AML-193 (cell line): ENCODE results near the gene VRK3.
"Not testable (repeated sequence)": the region's sequence is repeated elsewhere in the genome, so short reads cannot be mapped to it uniquely, and the experiment has no call there.

Experiments
- DNase-seq, 2 experiments: peaks; one replicate each; lab custom pipeline; 2025; lab: John Stamatoyannopoulos, UW

VRK3 gene, protein sequence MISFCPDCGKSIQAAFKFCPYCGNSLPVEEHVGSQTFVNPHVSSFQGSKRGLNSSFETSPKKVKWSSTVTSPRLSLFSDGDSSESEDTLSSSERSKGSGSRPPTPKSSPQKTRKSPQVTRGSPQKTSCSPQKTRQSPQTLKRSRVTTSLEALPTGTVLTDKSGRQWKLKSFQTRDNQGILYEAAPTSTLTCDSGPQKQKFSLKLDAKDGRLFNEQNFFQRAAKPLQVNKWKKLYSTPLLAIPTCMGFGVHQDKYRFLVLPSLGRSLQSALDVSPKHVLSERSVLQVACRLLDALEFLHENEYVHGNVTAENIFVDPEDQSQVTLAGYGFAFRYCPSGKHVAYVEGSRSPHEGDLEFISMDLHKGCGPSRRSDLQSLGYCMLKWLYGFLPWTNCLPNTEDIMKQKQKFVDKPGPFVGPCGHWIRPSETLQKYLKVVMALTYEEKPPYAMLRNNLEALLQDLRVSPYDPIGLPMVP

DNA sequence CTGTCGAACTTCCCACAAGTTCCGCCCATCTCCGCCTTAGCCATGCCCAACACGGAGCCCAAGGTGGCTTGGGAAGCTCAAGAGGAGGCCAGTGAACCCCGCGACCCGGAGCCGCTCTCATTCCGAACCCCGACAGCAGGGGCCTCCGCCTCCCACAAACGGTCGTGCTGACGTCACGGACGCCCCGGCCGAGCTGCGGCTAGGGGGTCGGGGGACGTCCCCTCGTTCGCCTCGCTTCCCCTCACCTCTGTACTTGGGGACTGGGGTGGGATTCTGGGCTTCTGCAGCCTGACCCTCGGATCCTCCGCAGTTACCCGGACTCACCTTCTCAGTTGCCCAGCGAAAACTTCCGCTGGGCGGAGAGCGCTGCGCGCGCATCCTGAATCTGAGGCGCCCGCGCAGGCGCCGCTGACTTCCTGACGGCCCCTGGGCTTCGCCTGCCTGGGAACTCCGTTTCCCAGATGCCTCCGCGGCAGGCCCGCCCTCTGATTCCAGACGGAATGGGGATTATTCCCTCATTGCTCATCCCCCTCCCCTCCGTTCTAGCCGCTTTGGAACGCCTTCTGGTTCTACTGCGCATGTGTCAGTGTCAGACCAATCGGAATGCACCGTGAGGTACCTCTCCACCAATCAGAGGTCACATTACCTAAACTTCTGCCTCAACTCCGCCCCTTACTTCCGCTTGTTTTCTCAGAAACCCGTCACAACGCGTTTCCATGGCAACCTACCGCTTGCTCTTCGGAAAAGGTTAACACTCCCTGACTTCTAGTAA is at the start of gene VRK3:
Gene VRK3, minus strand, starts transcription at position 351 of the 772 bp plus-strand sequence. CDS start 9,210 bp downstream, outside the sequence.
- peak; percentile 99 for DNase-seq

DNA sequence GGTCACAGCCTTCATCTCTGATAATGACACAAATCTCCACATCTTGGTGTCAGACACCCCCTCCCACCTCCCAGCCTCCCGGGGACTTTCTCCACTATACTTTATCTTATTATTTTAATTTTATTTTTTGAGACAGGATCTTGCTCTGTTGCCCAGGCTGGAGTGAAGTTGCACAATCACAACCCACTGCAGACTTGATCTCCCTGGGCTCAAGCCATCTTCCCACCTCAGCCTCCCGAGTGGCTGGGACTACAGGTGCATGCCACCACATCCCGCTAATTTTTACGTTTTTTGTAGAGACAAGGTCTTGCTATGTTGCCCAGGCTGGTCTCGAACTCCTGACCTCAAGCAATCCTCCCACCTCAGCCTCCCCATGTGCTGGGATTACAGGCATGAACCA is 43.2 kb upstream of the VRK3 start:
- DNase-seq = not testable (repeated sequence)

DNA sequence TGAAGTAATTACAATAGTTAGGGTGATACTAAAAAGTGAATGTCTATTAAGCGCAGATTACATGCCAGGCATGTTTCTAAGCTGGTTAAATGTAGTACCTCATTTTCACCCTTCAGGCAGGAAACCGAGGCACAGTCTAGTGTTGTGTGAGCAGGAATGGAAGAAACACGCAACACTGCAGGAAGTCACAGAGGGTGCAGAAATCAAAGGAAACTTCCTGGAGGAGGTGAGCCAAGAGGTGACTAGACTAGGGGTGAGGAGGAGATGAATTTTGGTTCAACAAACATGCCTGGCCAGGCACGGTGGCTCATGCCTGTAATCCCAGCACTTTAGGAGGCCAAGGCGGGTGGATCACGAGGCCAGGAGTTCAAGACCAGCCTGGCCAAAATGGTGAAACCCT is 42.4 kb upstream of the VRK3 start:
- DNase-seq = no peak

DNA sequence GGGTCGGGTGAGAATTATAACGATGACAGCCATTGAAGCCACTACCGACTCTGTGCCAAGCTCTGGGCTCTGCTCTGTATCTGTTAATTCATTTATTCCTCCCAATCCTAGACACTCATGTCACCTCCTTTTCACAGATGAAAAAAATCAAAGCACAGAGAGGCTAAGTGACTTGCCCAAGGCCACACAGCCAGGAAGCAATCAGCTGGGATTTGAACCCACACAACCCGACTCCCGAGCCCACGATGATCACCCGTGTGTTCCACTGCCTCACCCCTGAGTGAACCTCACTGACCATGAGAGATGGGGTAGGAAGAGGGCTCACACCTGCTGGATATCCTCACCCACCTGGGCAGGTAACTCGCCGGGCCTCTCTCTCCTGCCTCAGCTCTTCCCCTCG is 40.8 kb upstream of the VRK3 start:
- DNase-seq = no peak

DNA sequence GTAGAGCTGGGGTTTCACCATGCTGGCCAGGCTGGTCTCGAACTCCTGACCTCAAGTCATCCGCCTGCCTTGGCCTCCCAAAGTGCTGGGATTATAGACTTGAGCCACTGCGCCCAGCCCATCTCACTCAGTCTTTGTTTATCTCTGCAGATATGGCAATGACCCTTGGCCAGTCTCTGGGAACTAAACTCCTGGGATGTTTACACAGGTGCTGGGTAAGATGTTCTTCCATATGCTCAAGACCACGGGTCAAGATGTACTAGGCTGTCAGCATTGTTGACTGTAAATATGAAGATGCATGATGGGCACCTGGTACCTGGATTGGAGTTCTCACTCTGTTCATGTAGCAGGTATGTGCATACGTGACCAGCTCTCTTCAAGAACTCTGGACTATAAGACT is 36.5 kb upstream of the VRK3 start:
- no peak for DNase-seq

DNA sequence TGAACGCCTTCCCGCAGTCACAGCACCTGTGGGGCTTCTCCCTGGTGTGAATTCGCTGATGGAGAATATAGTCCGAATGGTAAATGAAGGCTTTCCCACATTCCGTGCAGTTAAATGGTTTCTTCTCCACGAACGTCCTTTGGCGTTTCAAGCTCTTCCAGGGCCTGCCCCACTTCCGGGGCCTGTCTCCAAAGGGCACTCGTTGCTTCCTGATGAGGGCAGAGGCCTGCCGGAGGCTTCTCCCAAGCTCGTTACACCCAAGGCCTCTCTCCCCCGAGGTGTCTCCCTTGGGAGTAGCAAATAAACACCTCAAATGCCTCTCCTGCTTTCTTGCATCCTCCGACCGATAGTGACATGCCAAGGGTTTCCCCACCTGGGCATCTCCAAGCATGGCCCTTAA is 34.9 kb upstream of the VRK3 start:
- no peak for DNase-seq

DNA sequence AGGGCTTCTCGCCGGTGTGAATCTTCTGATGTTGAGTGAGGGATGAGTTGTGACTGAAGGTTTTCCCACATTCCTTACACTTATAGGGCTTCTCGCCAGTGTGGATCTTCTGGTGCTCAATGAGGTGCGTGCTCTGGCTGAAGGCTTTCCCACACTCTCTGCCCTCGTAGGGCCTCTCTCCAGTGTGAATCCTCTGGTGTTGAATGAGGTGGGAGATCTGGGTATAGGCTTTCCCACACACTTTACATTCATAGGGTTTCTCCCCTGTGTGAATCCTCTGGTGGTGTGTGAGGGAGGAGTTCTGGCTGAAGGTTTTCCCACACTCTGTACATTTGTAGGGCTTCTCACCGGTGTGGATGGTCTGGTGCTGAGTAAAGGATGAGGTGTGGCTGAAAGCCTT is 33.9 kb upstream of the VRK3 start:
- DNase-seq = no peak

DNA sequence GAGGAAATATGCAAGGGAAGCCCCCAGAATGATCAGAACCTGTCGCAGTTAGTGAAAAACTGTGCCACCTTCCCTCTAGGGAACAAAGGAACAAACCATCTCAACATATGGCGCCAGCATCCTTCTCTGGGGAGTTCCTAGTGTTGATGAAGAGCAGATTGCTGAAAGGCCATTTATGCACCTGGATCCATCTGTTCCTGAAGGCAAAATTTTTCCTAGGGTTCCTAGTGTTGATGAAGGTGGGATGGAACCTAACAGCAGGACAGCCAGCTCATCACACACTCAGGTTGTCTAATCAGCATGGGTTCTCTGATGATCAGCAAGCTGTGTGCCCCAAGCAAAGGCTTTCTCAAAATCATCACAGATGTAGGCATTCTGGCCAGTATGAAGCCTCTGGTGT is 33.3 kb upstream of the VRK3 start:
- no peak for DNase-seq

DNA sequence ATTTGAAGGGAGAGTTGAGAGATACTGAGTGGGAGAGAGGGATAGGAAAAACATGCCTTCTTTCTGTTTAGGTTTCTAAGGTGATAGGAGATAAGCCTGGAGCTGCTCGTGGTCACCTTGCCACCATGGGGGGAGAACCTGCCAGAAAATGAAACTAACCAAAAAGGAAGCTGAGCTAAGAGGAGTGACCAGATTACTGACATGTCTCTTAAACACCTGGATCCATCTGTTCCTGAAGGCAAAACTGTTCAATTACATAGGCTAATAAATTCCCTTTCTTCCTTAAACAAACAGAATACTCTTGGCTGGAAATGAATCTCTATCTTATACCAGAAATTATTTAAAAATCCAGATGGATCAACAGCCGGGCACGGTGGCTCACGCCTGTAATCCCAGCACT is 27.9 kb upstream of the VRK3 start:
- DNase-seq = no peak

DNA sequence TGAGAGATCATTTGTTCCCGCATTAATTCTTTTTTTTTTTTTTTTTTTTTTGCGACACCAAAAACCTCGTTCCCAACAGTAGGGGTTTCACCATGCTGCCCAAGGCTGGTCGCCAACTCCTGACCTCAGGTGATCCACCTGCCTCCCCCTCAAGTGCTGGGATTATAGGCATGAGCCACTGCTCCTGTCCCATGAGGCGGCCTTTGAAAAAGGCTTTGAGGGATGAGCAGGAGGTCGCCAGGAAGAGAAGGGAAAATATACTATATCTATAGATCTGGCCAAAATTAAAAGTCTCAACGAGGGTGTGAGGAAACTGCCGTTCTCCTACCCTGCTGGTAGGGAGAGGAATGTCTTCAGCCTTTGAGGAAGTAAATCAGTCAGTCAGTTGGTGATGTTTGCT is 26.8 kb upstream of the VRK3 start:
- DNase-seq = no peak

DNA sequence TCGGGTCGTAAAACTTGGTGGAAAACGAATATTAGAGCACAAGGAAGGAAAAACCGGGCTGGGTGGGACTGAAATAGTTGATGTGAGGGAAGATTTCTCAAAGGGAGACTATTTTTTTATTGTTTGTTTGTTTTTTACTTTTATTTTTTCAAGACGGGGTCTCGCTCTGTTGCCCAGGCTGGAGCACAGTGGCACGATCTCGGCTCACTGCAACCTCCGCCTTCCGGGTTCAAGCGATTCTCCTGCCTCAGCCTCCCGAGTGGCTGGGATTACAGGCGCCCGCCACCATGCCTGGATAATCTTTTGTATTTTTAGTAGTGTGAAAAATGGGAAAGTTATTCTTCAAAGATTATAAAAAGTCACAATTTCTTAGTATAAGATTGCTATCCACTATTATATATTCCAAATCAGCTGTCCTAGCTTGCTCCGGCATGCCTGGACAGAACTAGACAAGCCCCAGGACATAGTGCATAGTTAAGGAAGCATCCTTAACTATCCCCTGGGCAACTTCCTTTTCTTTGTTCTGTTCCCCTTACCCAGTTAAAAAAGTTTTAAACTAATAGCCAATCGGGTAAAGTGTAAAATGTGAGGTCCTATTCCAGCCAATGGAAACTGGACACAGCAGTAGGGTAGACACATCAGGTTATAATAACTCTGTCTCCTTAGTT is 26.2 kb upstream of the VRK3 start:
- DNase-seq = not testable (repeated sequence)

DNA sequence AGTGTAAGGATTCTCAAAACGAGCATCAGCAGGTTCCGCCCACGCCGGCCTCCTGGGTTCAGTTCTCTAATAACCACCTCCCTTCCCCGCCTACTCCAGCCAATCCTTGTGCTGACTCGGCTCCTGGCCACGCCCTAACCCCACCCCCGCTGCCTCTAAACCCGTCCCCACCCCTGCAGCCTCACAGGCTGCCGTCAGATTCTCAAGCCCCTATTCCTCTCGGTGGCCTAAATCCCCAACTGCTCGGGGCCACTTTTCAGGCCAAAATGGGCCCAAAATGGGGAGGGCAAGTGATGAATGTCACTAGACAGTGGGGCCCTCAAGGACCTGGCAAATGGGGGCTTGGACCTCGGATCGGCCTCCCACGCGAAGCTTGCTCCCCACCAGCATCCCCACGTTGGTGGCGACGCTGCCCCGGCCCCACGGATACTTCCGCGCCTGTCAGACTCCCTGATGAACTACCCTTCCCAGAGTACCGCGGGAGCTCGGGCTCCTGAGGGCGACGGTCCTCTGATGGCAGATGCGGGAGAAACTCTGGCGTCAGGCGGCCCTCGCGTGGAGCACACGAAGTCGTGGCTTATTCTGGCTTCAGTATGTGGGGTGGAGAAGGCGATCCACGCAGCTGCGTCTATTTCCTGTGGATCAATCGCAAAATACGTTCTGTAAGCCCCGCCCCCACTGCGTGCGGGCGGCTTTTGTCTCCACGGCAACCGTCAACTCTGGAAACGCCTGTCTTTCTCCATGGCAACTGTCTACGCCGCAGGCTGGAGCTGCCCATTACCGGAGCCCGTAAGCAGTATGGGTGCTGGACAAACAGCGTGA is 25.4 kb upstream of the VRK3 start:
- no peak for DNase-seq

DNA sequence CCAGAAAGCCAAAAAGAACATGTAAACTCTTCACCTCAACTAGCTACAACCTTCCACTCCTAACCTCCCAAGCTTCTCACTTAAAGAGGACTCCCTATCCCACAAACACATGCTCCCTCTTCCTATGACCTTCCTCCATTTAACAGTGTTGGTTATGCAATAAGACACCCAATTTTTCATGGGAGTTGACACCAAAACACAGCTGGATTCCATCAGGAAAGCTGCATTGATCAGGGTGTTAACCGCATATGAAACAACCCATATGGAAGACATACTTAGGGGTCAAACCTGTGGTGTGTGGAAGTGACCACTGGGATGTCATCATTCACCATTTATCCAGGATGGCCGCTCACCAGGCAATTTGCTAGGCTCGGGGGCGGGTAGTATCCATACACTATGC is 22.5 kb upstream of the VRK3 start:
- no peak for DNase-seq

DNA sequence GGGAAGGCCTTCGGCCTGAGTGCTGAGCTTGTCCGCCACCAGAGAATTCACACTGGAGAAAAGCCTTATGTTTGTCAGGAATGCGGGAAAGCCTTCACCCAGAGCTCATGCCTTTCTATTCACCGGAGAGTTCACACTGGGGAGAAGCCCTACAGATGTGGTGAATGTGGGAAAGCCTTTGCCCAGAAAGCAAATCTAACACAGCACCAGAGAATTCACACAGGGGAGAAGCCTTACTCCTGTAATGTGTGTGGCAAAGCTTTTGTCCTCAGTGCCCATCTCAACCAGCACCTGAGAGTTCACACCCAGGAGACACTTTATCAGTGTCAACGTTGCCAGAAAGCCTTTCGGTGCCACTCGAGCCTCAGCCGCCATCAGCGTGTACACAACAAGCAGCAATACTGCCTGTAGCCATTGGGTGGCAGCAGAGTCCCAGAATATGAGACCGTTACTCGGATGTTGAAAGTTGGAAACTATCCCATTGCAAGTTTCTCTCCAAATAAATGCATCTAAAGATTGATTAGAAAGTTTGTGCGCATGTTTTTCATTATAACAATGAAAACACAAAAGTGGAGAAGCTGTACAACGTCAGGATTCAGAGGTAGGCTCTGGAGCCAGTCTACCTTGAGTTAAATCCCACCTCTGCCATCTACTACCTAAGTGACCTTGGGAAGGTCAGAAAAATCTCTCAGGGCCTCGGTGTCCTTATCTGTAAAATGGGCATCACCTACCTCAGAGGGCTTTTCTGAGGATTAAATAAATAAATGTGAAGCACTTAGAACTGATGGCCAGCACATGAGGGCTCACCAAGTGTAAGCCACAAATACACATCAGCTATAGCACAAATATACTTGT is 21.7 kb upstream of the VRK3 start:
- DNase-seq = no peak

DNA sequence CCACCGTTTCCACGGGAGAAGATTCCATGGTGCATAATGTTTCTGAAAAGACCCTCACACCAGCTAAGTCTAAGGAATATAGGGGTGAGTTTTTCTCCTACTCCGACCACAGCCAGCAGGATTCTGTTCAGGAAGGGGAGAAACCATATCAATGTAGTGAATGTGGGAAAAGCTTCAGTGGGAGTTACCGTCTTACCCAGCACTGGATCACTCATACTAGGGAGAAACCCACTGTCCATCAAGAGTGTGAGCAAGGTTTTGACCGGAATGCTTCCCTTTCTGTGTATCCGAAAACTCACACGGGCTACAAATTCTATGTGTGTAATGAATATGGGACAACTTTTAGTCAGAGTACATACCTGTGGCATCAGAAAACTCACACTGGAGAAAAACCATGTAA is 19.8 kb upstream of the VRK3 start:
- DNase-seq = no peak

DNA sequence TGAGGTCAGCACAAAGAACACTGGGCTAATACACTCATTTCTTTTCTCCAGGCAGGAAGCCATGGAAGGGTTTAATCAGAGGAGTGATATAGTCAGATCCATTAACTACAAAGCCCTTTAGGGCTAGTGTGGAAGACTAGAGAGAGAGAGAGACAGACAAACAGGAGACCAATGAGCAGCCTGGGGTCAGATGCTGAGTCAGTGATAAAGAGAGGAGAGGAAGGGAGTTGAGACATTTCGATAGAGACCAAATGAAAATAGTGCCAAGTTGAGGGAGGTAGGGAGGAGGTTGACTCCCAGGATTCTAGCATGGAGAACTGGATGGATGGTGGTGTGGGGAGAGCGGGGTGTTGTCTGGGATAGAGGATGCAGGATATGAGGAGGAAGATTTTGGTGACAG is 18.8 kb upstream of the VRK3 start:
- no peak for DNase-seq

DNA sequence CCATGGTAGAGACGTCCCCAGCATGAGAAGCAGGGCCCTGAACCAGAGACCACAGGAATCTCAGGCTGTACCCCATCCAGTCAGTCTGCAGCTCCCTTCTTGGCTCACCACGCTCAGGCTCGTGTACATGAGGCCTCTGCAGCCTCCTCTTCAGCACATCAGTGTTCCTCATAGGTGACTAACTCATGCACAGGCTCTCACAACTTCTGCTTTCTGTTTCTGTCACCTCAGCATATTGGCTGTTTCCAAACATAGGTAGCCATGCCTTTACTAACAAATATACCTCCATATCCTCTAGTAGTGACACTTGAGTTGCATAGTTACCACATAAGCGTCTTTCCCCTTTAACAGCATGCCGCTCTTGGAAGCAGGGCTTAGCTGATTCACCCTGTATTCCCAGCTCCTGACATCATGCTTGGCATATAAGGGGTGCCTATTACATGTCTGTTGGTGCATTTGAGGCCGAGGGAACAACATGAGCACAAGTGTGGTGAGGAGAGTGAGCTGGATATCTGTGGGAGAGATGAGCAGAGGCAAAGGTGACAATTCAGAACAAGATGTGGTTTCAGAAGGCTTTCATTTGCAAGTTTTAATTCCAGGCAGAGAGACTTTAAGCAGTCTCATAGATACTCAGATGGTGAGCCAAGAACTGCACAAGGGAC is 17.3 kb upstream of the VRK3 start:
- DNase-seq = no peak

DNA sequence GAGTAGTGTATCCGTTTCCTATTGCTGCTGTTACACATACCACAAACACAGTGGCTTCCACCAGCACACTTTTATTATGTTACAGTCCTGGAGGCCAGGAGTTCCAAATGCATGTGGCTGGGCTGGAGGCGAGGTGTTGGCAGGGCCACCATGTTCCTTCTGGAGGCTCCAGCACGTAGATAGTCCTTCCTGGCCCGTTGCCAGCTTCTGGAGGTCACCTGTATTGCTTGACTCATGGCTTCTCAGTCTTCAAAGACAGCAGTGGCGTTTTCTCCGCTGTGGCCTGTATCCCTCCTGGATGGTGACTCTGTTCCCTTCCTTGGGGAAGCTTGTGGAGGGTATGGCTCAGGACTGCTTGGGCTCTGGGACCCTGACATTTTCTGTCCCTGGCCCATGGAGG is 15.8 kb upstream of the VRK3 start:
- no peak for DNase-seq

DNA sequence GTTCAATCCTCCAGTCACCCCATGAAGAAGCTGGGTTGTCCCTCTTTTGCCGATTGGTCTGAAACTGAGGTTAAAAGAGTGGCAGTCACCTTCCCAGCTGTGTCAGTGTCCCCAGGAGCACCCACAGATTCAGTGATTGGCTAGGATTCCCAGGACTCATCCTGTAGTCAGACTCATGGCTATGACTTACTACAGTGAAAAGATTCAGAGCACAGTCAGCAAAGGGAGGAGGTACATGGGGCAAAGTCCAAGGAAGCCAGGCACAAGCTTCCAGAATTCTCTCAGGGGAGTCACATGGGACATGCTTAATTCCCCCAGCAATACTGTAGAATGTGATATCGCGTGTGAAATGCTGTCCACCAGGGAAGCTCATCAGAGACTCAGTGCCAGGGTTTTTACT is 14.8 kb upstream of the VRK3 start:
- no peak for DNase-seq

DNA sequence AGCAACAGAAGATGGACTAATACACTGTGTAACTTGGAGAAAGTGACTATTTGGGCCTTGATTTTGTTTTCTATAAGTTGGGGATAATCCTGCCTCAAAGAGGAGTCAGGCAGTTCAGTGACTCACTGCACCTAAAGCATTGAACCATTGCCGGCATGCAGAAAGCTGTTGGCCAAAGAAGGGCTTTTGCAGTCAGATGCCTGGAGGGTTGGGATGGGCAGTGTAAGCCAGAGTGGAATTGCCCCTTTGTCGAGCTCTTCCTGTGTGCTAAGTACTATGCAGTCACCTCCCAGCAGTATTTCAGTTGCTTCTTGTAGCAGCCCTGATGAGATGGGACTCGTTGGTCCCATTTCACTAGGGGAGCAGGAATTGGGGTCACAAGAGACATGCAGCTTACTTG is 11.7 kb upstream of the VRK3 start:
- DNase-seq = no peak
